Liver (tissue), 3 donors: Measurements from ENCODE around the gene OR10S1.

ENCODE experiments used
- GABPA ChIP-seq, 2 donors: IDR thresholded peaks in 1 of 2; conservative IDR thresholded peaks in 1 of 2; 2 replicates each; pipeline ENCODE4 v1.6.1; 2016; ENCODE audit warnings: antibody characterized with exemption in 2 of 2, mild to moderate bottlenecking in 1 of 2, moderate library complexity in 1 of 2
- JUND ChIP-seq, 2 donors: IDR thresholded peaks; 2 replicates each; pipeline ENCODE4 v1.6.1; 2016; ENCODE audit warnings: antibody characterized with exemption in 2 of 2
- RAD21 ChIP-seq, 2 donors: IDR thresholded peaks; 2 replicates each; pipeline ENCODE4 v1.6.1; 2016; ENCODE audit warnings: antibody characterized with exemption in 2 of 2, mild to moderate bottlenecking in 2 of 2
- REST ChIP-seq: IDR thresholded peaks from 2 replicates; pipeline ENCODE4 v1.6.1; 2016; ENCODE audit warnings: antibody characterized with exemption, mild to moderate bottlenecking
- TAF1 ChIP-seq: conservative IDR thresholded peaks from 2 replicates; pipeline ENCODE4 v1.6.1; 2016; ENCODE audit warnings: antibody characterized with exemption, mild to moderate bottlenecking
- YY1 ChIP-seq: IDR thresholded peaks from 2 replicates; pipeline ENCODE4 v1.6.1; 2016; ENCODE audit warnings: antibody characterized with exemption, mild to moderate bottlenecking
- TF ChIP-seq, protein P1 (sequence below): fragments of 150-350 bp; IDR thresholded peaks from 2 replicates; pipeline ENCODE4 v1.5.1; 2017; ENCODE audit warnings: improper control_type of control experiment, low read depth, low read length; ENCODE audit not compliant: missing input control
- donor health status: healthy.
- donor health status: healthy.

- TF ChIP-seq, protein P1, sequence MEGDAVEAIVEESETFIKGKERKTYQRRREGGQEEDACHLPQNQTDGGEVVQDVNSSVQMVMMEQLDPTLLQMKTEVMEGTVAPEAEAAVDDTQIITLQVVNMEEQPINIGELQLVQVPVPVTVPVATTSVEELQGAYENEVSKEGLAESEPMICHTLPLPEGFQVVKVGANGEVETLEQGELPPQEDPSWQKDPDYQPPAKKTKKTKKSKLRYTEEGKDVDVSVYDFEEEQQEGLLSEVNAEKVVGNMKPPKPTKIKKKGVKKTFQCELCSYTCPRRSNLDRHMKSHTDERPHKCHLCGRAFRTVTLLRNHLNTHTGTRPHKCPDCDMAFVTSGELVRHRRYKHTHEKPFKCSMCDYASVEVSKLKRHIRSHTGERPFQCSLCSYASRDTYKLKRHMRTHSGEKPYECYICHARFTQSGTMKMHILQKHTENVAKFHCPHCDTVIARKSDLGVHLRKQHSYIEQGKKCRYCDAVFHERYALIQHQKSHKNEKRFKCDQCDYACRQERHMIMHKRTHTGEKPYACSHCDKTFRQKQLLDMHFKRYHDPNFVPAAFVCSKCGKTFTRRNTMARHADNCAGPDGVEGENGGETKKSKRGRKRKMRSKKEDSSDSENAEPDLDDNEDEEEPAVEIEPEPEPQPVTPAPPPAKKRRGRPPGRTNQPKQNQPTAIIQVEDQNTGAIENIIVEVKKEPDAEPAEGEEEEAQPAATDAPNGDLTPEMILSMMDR: no peak
- TF ChIP-seq JUND (IDR thresholded peaks at IDR 0.05): no peak
- TF ChIP-seq GABPA (IDR thresholded peaks at IDR 0.05 in 1 of 2, conservative IDR thresholded peaks at IDR 0.05 in 1 of 2): no peak
- TF ChIP-seq YY1: no peak
- TF ChIP-seq TAF1: no peak
- TF ChIP-seq REST: no peak
- TF ChIP-seq RAD21 (IDR thresholded peaks at IDR 0.05): no peak
These were observed 3.8 kb downstream of the OR10S1 start for GRCh38 chr11:123973816-123974215.
